GDM1 (cell line): ENCODE data around the gene KLHDC7B.
"Not testable (repeated sequence)": the region's sequence is repeated elsewhere in the genome, so short reads cannot be mapped to it uniquely, and the experiment has no call there.

ENCODE experiments used
- DNase-seq: peaks from one replicate; lab custom pipeline; 2025; lab: John Stamatoyannopoulos, UW

Gene KLHDC7B

DNA sequence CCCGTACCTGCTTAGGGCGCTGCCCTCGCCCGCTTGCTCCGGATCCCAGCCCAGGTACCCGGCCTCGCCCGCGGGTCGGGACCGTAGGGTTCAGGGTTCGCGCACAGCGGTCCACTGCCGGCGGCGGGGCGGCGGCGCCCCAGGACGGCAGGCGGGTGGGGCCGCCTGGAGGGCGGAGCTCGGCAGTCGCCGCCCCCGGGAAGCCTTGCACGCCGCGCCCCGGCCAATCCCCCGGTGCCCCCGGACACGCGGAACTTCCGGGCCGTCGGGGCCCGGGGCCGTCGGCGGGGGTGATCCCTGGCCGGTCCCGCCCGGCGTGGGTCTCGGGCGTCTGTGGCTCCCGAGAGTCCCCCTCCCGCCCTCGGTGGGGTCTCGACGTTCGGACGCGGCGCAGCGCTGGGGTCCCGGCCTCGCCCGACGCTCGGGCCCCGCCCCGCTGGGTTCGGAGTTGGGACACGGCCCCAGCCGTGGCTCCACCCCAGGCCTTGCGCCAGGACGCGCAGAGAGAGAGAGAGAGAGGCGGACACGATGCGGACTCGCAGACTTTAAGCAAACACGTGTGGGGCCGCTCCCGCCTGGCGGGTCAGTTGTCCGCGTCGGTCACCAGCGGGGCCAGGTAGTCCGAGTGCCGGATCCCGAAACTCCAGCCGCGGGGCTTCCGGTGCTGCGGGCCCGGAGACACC lies 15.7 kb upstream of the KLHDC7B start, which contains the start of gene TYMP:
Gene TYMP, minus strand, starts transcription at position 116 of the 683 bp plus-strand sequence. CDS start 303 bp downstream, outside the sequence.
- DNase-seq, result no peak

DNA sequence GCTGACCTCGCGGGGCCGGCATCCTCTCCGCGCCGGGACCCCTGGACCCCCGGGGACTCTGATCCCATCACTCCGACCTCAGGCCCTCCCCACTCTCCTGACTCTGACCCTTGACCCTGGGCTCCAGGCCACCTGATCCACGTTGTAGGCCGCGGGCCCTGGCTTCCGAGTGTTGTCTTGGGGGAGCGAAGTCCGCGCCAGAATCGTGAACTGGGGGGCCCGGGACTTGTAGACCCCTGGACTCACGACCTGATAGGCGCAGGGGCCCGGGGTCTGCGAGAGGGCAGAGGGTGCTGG lies 15.2 kb upstream of the KLHDC7B start:
- DNase-seq, result no peak

DNA sequence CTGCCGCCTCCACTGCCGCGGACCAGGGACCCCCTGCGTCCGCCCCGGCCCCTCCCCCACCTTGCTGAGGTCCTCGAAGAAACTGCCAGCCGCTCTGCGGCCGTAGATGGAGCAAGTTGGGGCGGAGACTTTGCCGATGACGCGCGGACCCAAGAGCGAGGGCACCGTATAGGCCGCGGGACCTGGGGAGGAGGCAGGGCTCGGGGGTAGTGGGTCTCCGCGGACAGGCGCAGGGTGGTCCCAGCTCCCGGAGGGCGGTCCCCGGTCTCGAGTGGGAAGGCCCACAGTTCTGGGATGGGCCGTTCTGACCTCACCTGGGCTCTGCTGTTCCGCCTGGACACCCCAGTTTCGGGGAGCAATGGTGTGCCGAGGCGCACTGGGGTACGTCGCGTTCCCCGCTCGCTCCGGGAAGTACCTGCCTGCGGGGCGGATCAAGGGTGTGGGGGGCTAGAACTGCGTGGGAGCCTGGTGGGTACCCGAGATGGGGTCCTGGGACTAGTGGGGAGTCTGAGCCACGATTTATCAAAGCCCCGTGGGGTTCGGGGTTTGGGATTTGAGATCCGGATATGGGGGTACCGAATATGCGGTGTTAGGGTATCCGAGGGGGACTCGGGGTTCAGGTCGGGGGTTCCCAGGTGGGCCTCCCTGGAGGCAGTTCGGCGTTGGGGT lies 14.7 kb upstream of the KLHDC7B start:
- DNase-seq, result no peak

DNA sequence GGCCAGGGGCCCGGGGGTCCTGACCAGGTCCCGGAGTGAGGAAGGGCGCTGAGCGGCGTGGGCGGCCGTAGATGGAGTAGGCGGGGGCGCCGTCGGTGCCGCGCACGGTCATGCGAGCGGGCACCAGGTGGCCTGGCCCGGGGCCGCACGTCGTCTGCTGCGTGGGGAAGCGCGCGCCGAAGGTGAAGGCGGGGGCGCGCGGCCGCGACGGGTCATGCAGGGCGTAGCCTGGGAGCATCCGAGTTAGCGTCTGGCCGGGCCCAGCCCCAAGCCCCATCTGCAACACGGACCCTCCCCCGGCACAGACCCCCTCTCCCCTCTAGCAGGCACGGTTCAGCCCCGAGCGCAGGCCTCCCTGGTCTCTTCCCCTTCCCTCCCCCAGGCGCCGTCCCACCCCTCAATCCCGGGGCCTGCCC lies 14.1 kb upstream of the KLHDC7B start:
- DNase-seq, result no peak

DNA sequence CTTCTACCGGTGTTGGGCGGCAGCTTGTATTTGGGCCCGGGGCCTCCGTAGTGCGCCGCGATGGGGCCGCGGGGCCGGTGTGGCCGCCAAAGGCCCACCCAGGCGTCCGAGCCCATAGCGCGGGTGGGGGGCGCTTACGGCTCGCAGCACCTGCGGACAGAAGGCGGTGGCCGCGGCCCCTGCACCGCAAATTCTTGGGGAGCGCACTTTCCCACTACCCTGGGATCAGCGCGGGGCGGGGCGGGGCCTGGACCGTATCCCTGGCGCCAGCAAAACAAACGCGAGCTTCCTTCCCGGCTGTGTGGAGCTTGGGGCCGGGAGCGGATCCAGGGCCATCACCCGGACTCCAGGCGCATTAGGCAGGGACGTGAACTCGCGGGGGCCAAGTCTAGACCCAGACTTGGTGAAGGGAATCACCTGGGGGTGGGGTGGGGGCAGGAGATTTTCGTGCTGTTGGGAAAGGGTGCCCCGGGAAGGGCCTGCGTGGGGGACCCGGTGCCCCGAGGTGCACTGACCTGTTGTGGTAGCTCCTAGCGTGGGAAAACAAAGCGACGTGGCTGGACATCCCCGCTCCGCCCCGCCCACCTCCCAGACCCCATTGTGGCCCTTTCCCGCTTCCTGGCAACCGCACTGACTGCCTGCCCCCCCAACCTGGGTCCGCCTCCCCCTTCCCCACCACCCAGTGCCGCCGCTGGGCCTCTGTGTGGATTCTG lies 13.6 kb upstream of the KLHDC7B start:
- no peak for DNase-seq

DNA sequence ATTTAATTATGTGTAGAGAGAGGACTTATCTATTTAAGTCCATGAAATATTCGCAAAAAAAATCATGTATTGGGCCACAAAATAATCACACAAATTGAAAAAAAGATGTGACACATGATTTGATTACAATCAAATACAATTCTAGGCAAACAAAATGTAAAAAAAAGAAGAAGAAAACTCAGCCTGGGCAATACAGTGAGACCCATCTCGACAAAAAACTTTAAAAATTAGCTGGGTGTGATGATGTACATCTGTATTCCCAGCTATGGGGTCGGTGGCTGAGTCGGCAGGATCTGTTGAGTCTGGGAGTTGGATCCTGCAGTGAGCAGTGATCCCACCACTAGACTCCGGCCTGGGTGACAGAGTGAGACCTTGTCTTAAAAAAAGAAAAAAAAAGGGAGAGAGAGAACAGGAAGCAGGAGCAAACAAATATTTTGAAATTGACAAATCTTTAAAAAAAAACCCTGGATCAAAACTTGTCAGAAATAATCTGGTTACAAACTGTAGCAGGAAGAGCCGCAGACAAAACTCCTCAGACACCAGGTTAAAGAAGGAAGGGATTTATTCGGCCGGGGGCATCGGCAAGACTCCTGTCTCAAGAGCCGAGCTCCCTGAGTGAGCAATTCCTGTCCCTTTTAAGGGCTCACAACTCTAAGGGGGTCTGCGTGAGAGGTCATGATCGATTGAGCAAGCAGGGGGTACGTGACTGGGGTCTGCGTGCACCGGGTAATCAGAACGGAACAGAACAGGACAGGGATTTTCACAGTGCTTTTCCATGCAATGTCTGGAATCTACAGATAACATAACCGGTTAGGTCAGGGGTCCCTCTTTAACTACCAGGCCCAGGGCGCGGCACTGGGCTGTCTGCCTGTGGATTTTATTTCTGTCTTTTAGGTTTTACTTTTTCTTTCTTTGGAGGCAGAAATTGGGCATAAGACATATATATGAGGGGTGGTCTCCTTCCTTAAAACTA lies 12.6 kb upstream of the KLHDC7B start:
- no peak for DNase-seq

DNA sequence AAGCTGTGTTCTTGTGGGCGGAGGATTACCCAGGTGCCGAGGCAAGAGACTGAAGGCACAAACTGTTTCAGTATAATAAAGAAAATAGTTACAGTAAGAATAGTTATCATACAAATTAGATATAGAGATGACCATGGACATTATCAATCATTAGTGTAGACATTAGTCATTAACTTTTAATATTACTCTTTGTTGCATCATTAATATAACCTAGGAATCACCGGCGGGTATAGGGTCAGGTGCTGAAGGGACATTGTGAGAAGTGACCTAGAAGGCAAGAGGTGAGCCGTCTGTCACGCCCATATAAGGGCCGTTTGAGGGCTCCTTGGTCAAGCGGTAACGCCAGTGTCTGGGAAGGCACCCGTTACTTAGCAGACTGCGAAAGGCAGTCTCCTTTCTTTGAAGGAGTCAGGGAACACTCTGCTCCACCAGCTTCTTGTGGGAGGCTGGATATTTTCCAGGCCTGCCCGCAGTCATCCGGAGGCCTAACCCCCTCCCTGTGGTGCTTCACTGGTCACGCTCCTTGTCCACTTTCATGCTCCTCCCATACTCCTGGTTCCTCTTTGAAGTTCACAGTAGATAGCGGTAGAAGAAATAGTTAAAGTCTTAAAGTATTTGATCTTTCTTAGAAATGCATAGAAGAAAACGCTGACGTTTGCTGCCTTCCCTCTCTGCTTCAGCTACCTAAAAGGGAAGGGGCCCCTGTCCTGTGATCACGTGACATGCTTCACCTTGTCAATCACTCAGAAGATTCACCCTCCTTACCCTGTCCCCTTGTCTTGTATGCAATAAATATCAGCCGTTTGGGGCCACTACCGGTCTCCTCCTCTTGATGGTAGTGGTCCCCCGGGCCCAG lies 11.6 kb upstream of the KLHDC7B start:
- DNase-seq, result not testable (repeated sequence)

DNA sequence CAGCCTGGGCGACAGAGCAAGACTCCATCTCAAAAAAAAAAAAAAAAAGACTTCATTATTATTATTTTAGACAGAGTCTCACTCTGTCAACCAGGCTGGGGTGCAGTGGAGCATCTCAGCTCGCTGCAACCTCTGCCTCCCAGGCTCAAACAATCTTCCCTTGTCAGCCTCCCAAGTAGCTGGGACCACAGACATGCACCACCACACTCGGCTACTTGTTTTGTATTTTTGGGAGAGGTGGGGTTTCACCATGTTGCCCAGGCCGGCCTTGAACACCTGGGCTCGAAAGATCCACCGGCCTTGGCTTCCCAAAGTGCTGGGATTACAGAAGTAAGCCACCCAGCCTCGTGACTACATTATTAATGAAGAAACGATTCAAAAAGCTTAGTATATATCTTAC lies 10.6 kb upstream of the KLHDC7B start:
- no peak for DNase-seq

DNA sequence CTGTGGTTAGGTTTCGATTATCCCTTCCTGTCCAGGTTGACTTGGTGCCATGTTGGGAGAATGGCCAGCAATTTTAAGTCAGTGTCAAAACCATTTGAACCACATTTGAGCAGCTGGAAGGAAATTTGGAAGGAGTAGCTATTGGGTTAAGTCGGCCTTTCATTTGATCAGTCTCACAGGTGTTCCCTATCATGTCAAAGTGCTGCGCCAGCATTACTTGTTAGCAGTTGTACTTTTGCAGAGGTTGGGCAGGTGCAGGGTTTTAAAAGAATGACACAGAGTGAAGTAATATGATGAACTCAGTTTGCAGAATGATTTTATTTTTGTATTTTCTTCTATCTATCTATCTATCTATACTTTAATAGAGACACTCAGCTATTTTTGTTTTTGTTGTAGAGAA lies 9.5 kb upstream of the KLHDC7B start:
- DNase-seq, result no peak

DNA sequence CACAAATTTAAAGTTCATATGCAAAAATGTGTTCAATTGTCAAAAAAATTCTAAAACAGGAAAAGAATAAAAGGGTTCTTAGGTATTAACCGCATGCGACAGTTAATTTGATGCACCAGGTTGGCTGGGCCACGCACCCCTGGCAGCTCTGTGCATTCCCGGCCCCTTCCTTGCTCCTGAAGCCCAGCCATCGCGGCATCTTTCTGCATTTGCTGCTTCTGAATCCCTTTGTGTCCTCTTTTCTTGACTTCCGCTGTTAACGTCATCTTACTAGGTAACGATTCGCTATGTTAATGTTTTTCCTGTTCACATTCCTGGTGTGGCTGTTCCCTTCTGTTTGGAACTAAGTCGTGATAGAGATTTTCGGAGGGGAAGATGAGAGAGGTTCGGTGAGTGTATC lies 7.9 kb upstream of the KLHDC7B start:
- DNase-seq, result no peak

DNA sequence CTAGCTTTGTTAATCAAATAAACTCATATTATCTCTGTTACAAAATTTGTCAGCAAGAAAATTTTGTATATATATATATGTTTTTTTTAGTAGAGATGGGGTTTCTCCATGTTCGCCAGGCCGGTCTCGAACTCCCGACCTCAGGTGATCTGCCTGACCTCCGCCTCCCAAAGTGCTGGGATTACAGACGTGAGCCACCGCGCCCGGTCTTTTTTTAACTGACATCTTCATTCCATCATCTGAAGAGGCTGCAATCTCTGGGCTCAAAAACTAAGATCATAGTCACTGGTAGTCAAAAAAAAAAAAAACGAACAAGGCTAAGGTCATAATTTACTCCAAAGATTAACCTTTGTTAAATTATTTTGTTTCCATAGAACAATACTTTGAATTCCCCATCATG lies 5.3 kb upstream of the KLHDC7B start:
- no peak for DNase-seq

DNA sequence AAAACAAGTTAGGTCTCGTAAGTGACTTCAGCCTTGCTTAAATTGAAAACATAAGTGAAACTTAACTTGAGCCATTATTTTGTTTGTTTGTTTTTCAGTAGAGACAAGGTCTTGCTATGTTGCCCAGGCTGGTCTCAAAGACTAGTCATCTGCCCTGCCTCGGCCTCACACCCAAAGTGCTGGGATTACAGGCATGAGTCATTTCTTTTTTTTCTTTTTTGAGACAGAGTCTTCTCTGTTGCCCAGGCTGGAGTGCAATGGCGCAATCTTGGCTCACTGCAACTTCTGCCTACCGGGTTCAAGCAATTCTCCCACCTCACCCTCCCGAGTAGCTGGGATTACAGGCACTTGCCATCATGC lies 4.1 kb upstream of the KLHDC7B start:
- not testable (repeated sequence) for DNase-seq

DNA sequence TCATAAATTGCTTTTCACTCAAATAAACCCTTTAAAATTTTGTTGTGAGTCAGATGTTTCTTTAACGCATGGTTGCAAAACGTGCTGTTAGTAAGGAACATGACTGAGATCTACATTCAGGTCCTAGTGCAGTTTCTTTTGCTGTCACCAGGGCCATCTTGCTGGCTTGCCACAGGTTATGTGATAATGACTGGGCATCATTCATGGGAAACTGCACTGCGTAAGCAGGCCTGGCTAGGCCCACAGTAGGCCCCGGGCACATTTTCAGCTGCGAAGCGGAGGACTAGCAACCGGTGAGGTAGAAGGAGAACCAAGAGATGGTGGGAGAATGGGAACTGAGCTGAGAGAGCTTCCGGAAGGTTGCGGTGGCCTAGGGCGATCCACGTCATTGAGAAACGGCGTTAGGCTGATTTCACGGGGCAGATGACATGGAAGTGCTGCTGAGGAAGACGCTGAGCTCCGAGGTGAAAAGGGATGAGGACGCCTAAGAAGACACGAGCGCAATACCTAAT lies 3.2 kb upstream of the KLHDC7B start:
- no peak for DNase-seq

DNA sequence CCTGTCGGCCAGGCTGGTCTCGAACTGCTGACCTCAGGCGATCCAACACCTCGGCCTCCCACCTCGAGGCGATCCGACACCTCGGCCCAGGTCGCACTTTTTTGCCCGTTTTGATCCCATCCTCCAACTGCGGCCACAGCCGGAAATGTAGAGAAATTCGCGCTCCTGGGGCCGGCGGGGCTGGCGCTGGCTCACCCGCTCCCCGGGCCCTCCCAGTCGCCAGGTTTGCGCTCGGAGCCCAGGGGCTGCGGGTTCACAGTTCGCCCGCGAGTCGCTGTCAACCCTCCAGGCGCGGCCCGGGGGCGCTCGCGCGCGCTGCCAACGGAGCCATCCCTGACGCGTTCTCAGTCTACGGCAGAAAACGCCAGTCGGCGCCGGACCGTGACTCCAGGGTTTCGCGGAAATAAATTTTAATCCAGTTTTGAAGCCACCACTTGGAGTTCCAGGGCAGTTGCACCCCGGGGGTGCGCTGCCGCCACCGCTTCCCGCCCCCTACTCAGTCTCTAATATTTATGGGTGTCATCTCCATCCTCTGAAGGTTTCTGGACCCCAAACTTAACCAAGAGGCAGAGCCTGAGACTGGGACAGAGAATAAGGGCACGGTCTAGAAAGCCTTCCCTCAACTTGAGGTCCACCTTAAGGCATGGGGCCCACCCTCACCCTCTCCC lies 1.5 kb upstream of the KLHDC7B start:
- DNase-seq, result no peak

DNA sequence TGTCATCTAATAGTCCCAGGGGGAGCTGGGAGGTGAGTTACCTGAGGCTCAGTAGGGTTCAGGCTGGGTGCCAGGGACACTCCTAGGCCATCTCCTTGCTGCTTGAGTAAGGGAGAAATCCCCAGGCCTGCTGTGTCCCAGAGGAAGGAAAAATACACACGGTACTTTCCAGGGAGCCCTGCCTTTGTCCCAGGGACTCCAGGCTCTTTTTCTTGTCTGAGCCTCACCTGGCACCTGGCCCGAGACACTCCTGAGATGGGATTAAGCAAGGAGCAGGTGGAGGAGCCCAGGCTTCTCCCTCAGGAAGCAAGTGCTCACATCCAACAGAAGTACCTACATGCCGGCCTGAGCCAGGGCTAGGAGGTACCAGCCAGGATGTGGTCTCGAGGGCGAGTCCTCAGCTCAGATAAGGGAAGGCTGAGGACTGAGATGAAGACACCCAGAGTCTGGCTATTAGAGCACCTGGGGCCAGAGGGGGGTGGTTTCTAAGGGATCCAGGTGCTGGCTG lies 899 bp upstream of the KLHDC7B start:
- no peak for DNase-seq

DNA sequence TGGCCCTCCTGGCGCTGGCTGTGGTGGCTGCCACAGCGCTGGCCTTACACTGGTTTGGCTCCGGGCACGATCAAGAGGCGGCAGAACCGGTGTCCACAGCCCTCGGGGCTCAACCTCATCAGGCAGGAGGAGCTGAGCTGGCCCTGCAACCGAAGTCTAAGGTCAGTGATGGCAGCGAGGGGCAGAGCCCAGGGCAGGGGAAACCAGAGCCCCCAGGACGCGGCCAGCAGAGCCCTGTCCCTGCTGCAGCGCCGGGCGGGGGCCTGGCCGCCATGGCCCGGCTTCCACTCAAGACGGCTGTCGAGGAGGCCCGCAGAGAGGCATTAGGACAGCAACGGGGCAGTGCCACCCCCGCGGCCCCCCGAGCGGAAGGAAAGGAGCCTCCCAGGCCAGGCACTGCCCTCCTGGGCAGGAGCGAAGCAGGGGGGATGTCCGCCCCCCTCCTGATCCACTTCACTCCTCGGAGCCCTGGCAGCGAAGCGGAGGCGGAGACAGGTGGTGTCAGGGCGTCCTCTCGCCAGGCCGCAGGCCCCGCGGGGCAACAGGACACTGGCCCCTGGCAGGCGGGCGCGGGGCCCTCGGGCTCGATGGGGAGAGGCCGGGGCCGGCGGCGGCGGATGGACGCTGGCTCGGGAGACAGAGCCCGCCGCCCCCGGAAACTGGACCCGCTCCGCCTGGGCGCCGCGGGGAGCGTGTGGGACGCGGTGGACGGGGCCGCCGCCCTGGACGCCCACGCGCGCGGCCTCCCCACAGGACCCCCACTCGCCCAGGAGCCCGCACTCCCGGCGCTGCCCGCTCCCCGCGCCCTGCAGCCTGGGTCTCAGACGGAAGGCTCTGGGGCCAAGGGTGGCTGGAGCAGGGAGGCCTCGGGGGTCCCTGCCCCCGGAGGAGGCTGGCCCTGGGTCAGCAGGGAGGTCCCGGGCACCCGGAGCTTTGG lies 895 bp downstream of the KLHDC7B start:
- no peak for DNase-seq

DNA sequence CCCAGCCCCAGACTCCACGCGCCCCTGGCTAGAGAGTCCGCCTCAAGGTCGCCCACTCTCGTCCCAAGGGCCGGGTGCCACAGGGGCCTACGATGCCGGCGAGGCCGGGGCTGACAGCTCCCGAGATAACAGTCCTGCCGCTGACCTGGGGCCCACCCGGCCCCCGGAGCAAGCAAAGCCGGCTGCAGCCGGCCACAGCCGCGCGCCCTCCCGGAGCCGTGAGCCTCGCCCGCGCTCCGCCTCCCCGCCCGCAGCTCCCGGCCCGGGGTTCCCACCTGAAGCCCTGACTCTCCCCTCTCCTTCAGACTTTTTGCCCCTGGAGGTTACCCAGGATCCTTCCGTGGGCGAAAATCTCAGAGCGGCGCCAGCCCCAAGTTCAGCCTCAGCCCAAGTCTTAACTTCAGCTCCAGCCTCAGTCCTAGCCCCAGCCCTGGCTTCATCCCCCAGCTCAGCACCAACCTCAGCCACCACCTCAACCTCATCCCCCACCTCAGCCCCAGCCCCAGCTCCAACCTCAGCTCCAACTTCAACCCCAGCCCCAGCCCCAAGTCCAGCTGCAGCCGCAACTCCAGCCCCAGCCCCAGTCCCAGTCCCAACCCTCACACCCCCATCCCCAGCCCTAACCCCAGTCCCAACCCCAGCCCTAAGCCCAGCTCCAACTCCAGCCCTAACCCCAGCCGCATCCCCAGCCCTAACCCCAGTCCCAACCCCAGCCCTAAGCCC lies 1.7 kb downstream of the KLHDC7B start:
- DNase-seq, result no peak
